Measurements from ENCODE around the gene SIDT1.

The SIDT1 gene

DNA sequence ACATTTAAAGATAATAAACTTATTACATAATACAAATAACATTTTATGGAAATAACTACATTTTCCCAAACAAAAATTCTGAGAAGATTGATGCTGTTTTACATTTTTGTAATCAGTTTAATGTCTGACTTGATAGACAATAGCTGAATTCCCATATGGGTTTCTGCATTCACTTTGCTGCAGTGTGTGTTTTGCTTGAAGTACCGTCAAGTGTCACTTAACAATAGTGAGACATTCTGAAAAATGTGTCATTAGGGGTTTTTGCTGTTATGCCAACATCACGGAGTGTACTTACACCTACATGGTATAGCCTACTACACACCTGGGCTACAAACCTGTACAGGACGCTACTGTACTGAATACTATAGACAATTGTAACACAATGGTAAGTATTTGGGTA lies 106.6 kb downstream of the SIDT1 start:
- DNase-seq: peak; percentile 83

DNA sequence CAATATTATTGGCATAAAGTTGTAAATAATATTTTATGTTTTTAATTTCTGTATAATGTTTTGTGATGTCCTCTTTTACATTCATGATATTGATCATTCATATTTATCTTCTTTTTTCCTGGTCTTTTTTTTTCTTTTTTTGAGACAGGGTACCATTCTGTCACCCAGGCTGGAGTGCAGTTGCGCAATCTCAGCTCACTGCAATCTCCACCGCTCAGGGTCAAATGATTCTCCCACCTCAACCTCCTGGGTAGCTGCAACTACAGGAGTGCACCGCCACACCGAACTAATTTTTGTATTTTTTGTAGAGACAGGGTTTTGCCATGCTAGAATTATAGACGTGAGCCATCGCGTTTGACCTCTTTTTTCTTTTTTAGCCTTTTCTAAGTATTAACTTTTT lies 111.2 kb downstream of the SIDT1 start:
- DNase-seq: no peak

DNA sequence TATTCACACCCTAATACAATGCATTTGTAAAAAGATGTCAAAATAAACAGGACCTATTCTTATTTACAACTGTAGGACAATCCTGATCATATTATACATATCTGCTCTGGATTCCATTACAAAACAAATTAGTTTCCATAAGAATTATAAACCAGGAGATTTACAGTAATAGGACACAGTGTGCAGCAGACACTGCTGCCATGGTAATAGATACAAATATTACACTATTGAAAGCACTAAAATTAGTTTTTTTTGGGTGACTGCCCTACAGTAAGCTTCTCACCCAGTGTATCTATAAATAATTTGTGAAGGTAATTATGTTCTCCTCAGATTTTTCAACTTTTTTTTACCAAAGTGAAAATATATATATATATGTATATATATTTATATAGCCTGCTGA lies 116.2 kb downstream of the SIDT1 start:
- no peak for DNase-seq

DNA sequence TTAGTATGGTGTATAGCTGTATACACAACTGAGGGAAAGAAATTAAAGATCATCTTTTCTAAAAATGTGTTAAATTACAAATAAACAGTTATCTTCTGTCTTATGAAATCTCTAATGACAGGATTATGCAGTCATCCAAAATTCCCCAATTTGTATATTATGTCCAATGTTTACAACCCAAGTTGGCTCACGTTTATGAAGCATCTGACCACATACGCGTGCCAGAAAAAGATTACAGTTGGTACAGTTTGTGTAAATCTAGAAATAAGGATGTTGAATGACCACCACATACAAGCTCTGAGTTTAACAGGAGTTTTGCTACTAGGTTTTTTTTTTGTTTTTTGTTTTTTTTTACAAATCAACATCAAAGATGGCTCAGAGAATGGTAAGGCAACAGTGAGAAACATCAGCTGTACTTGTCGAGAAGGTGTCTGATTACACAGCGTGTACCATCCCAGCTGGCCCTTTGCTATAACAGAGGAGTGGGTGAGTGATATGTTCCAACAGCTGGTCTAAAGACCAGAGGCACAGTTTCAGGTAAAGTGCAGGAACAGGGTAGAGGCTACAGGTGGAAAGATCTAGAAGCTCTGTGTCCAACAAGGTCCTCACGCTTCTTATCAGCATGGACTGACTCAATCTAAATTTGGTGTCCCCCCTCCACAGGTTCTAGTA lies 117.0 kb downstream of the SIDT1 start:
- no peak for DNase-seq

DNA sequence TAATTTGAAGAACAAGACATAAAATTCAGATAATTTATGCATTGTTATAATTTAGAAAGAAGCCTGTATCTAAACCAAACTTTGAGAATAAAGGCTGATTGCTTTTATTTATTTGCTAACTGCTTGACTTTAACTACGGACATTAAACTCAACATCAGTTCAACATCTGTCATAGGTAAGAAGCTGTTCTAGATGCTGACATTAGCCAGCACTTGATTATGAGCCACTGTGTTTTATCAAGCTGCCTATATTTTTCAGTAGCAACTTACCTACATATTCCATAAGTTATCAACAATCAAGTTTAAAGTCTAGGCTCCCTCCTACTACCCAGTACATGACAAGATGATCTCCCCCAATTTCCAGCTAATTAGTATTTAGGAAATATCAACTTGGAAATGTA lies 122.0 kb downstream of the SIDT1 start:
- DNase-seq: no peak

DNA sequence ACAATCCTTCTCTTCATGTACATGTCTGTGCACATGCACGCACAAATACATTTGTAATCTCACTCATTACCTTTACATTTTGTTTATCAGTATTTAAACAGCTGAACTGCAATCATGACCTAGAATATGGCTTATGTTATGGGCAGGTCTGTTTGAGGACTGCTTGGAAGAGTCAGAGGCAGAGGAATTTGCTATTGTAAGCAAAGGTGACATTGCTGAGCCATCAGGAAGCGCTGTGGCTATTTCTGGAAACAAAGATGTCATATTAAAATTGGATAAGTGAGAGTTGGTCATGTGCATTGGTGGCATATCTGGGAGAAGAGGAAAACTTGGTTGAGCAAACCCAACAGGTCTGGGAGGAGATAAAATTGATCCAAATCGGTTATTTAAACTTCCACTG lies 122.5 kb downstream of the SIDT1 start:
- no peak for DNase-seq

DNA sequence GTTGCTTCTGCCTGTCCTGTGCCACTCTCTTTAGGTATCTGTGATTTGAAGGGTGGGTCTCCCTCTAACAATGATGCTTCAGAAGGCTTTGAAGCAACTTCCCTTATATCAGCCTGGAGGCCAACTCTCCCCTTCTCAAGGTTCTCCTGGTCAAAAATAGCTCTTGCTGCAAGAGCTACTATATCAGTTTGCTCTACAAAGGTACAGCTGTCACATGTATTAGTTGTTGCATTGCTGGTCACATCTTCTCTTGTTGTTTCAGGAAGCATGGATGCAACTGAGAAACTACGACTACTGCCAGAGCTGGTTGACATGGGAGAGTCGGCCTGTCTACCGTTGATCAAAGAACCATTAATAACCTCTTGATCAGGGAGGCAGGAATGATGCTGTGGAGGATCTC lies 125.8 kb downstream of the SIDT1 start:
- DNase-seq: no peak

DNA sequence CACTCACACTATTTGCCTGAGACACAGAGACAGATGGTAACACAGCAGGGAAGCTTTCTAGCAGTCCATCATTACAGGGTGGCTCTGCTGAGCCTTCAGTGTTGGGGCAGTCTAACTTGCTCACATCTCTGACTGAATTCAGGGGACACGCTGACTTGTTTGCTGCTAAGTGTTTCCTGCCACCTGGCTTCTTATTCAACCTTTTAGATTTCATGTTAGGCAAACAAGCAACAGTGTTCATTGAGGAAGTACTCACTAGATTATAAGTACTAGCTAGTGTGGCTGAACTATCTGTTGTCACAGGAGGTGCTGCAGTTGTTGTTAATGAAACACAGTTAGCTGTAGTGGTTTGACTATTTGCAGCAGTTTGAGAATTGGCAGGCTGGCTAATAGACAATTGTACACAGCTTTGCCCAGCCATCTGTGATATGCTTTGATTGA lies 126.8 kb downstream of the SIDT1 start:
- peak; percentile 80 for DNase-seq

DNA sequence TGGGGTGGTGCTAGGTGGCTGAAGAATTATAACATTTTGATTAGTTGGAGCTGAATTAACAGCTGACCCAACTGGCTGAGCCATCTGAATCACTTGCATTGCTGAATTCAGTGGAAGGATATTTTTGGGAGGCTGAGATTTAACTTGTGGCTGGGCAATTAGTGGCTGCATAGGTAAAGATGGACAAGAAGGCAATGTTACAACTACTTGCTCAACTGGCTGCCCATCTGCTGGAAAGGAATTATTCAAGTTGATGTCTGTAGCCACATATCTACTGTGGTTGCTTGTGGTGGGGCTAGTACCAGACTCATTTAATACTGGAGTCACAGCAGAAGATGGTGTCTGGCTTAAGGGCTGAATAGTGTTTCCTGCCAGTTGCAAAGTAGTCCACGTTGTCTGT lies 127.6 kb downstream of the SIDT1 start:
- no peak for DNase-seq

DNA sequence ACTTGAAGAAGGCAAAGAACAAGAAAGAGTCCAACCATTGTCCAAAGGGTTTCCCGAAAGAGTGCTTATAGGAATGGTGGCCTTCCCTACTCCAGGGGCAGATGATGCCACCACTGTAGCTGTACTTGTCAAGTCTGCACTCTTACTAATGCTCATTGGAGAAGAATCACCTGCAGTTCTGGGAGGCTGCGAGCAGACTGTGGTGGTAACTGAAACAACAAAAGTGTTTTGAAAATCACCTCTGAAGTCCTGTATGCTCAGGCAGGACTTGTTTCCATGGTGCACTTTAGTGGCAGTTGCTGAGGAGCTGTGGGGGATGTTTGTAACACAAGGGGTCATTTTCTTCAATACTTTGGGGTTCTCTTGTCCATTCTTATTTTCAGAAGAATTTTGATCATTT lies 128.1 kb downstream of the SIDT1 start:
- no peak for DNase-seq

DNA sequence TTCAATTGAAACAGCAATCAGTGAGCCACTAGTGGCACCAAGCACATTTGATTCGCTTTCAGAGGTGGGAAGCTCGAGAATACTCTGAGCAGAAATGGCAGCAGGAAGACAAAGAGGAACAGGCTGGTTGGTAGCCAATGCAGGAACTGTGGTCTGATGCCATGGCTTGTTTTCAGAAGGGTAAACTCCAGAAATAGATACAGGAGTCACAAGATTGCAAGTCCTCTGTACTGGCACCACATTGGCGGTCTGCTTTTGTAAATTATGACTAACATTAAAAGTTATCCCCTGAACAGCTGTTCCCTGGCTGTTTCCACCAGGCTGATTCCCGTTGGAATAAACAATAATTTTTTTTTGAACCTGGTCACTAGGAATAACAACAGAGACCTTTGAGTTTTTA lies 128.5 kb downstream of the SIDT1 start:
- DNase-seq: no peak

DNA sequence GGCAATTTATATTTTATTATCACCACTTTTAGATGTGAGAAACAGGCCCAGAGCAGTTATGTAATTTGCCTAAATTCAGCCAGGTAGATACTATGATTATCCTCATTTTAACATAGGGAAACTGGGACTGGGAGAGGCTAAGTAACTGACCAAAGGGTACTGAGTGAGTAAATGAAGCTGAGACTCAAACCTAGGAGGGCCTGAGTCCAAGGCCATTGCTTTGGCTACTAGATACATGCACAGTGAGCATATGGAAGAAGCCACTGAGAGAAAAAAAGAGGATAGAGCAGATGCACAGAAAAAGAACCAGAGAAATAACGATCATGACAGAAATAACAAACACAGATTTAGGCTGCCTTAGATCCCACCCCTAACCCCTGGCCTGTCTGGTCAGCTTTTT lies 130.5 kb downstream of the SIDT1 start:
- peak; percentile 4 for DNase-seq

DNA sequence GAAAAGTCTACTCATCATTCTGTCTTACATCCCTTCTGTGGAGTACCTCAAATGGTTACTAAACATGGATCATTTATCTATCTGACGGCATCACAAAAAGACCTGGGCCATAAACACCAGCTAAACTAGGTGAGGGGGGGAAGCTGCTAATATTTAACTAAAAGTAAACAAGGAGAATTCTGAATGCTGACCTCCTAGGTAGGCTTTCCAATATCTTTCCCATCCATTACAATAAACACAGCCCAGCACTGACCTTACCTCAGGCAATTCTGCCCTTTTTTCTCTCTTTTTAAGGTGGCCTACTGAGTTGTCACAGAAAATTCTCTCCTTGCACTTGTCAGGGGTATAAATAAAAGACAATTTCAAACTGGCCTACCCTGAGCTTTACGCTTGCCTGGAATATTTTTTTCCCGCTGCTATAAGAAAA lies 131.0 kb downstream of the SIDT1 start:
- peak; percentile 80 for DNase-seq

DNA sequence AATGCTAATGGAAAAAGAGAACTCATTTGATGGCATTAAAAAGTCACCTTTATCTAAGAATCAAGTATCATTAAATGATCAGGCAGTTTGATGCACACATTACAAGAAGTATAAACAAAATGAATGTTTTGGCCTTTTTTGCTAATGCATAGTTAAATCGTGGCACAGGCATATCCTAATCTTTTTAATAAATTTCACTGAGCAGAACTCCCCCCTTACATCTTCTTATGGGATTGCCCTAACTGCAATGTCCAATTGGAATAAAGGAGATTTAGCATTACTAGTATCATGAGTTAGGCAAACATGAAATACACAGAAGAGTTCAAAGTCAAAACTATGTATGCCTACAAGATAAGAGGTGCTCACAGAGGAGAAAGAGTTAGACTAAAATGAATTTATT lies 131.4 kb downstream of the SIDT1 start:
- DNase-seq: no peak

DNA sequence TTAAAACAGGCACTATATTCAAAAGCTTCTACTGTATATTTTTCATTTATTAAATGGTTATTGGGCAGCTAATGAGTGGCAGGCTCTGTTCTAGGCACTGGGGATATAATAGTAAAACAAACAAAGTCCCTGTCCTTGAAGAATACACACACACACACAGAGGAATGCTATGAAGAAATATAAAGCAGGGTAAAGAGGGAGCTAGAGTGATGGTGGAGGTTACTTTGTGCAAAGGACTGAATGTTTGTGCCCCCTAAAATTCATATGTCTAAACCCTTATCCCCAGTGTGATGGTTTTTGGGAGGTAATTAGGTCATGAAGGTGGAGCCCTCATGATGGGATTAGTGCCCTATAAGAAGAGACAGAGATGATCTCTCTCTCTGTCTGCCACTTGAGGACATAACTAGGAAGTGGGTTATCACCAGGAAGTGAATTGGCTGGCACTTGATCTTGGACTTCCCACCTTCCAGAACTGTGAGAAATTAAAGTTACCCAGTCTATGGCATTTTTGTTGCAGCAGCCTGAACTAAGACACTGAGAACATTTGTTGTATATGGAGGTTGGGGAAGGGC lies 132.3 kb downstream of the SIDT1 start:
- no peak for DNase-seq

DNA sequence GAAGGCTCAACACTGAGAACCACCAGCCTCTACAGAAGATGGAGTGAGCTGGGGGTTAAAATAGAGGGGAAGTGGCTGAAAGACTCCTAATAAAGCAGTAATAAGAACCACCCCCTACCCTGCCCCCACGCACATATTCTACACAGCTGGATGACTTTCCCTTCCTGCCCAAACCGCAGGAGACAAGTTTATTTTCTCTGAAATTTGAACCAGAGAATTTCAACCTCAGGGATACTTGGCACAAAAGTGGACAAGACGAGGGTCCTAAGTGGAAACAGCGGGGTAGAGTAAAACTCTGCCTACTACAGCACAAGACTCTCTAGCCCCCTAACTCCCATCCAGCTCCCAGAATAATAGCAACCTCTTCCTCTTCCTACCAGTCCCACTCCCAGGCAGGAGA lies 135.7 kb downstream of the SIDT1 start:
- DNase-seq: no peak

DNA sequence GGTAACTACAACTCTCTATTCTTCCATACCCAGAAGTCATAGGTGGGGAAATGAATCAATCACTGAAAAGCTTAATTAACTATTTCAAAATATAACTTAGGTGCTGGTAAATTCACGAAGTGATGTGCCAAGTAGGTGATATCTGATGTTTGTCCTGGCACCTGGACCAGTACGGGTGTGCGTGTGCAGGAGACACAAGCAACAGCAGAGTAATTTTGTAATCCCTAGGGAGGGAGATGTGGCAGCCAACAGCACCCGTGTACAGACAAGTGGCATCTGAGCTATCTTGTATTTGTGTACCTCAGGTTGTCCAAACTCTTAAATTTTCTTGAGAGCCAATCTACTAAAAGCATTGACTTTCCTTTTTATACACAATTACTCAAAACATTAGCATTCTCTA lies 141.2 kb downstream of the SIDT1 start:
- no peak for DNase-seq

DNA sequence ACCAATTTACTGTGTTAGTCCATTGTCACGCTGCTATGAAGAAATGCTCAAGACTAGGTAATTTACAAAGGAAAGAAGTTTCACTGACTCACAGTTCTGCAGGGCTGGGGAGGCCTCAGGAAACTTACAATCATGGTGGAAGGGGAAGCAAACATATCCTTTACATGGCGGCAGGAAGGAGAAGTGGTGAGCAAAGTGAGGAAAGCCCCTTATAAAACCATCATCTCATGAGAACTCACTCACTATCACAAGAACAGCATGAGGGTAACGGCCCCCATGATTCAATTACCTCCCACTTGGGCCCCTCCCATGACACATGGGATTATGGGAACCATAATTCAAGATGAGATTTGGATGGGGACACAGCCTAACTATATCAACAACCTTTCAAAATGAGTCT lies 143.9 kb downstream of the SIDT1 start:
- DNase-seq: no peak

DNA sequence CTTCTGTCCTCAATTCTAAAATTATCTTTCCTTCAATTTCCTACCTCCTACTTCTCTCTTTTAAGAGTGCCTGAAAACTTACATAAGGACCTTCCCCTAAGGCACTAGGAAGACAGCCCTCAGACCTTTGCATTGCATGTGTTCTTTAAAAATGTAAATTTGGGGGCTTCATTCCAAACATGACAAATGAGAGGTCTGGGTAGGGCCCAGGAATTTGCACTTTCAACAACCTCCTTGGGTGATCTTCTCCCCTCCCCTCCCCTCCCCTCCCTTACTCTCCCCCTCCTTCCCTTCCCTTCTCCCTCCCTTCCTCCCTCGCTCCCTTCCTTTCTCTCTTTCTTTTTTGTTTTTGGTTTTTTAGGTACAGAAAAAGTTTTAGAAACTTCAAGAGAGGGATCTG lies 145.4 kb downstream of the SIDT1 start:
- no peak for DNase-seq

DNA sequence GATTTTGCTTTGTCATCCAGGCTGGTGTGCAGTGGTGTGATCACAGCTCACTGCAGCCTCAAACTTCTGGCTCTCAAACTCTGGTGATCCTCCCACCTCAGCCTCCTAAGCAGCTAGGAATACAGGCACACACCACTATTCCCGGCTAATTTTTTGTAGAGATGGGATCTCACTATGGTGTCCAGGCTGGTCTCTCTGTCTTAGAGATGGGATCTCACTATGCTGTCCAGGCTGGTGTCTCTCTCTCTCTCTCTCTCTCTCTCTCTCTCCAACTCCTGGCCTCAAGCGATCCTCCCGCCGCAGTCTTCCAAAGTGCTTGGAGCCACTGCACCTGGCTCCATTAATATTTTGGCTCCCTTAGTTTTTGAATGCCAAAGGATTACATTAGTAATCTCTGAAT lies 146.4 kb downstream of the SIDT1 start:
- no peak for DNase-seq

All from DMS53 (cell line).